Body of pancreas (tissue), 4 donors: Measurements from ENCODE around the gene MED10. TPM values are rescaled to one million over a fixed set of nuclear protein-coding genes. Genes with fewer than 3 reads are reported as not detected.

Source experiments
- ATAC-seq: fragments of 150-250 bp; one replicate; pipeline ENCODE4 v1.9.1; 2016
- DNase-seq, 4 donors: peaks; one replicate each; pipeline ENCODE4 v3.0.0-alpha.2; 2019
- H3K27ac ChIP-seq, 4 donors: fragments of 200-600 bp; sonication (generic); 1 replicate in 3 of 4; 2 replicates in 1 of 4; pipeline versions ENCODE4 v1.5.1 to v1.6.1; 2016 to 2019; ENCODE audit warnings: mild to moderate bottlenecking in 1 of 4, mixed read lengths in 1 of 4, moderate library complexity in 1 of 4
- H3K27me3 ChIP-seq, 2 donors: fragments of 200-600 bp; sonication (generic); one replicate each; pipeline ENCODE4 v1.6.0; 2016; ENCODE audit warnings: mild to moderate bottlenecking in 1 of 2
- H3K36me3 ChIP-seq, 2 donors: fragments of 200-600 bp; sonication (generic); replicated peaks in 1 of 2; 2 replicates each; pipeline ENCODE4 v1.5.1; 2016; ENCODE audit warnings: low read depth in 2 of 2; ENCODE audit not compliant: insufficient read depth in 1 of 2
- H3K4me1 ChIP-seq: fragments of 200-600 bp; sonication (generic); one replicate; pipeline ENCODE4 v1.6.0; 2016
- H3K4me3 ChIP-seq, 2 donors: fragments of 200-600 bp; sonication (generic); 1 replicate in 1 of 2; 2 replicates in 1 of 2; pipeline ENCODE4 v1.5.1; 2016 to 2019
- H3K9me3 ChIP-seq, 3 donors: fragments of 200-600 bp; sonication (generic); 1 replicate in 2 of 3; 2 replicates in 1 of 3; pipeline ENCODE4 v1.5.1; 2016
- CTCF ChIP-seq, 7 experiments: fragments of 450-650 bp in 4 of 7; fragments of 200-600 bp in 3 of 7; sonication (generic) in 3 of 7; IDR thresholded peaks; one replicate each; pipeline ENCODE4 v1.5.1; 2016 to 2019; ENCODE audit warnings: antibody characterized with exemption in 7 of 7
- POLR2A ChIP-seq, 3 donors: fragments of 450-650 bp; IDR thresholded peaks; one replicate each; pipeline ENCODE4 v1.6.1; 2016; ENCODE audit warnings: antibody characterized with exemption in 3 of 3, mild to moderate bottlenecking in 2 of 3
- WGBS, 2 donors: methylation state at CpG; one replicate each; pipeline ENCODE4 v1.1.5; 2017; 5-methylcytosine and 5-hydroxymethylcytosine counted together
- intact Hi-C: fragments of 100-400 bp; cut with DNase I; formaldehyde crosslinking; loops from one replicate; pipeline ENCODE4 v1.15.1; 2023
- total RNA-seq, 2 donors: library from RNA; depleted of rRNA; stranded (reverse); fragments of >200 nt; gene quantifications; one replicate each; pipeline ENCODE4 v1.1.0, GENCODE V29; 2016

Gene MED10
- total RNA-seq, 2 donors from 2014 or later = 9.6 to 15.5 TPM

DNA sequence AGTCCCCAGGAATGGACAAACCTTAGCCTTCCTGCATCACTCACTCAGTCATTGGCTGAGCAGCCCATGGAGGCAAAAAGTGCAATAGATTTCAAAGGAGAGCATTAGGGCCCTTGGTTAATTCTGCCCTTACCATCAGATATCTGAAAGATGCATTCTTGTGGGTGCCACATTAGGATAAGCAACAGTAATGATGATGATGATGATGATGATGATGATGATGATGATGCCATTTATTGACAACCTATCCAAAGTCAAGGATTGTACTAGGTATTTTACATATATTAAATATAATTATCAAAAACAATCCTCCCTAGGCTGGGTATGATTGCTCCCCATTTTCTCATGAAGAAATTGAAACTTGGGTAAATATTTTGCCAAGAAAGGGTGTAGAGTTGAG is 9.6 kb upstream of the MED10 start:
- H3K9me3 ChIP-seq = no peaks in the 10 kb centered on the region
- H3K4me1 ChIP-seq = no peaks in the 10 kb centered on the region
- no peak overlapping the region for H3K27ac ChIP-seq
- no peaks in the 10 kb centered on the region for H3K36me3 ChIP-seq
- H3K27me3 ChIP-seq = no peaks in the 10 kb centered on the region
- TF ChIP-seq CTCF (IDR thresholded peaks at IDR 0.05) (no peak), POLR2A (IDR thresholded peaks at IDR 0.05) (no peak)
- ATAC-seq (no peak), DNase-seq (no peak)
- intact Hi-C loops = no loop called here
- H3K4me3 ChIP-seq = no peak overlapping the region

DNA sequence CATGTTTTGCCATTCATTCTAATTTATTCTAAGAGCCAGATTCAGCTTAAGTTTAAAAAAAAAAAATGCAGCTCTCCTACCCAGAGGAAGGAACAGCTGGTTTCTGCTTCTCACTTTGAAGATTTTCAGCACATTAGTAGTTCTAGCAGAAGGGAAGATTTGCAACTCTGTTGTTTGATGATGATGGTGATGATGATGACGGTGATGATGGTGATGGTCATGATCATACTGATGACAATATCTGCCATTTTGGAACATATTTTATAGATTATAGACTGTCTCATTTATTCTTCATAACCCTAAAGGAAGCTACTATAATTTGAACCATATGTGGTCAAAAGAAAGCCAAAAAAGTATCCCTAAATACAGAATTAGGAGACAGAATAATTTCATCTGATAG is 7.9 kb upstream of the MED10 start:
- ATAC-seq (no peak), DNase-seq (no peak)
- H3K27ac ChIP-seq = no peak overlapping the region
- H3K36me3 ChIP-seq = no peaks in the 10 kb centered on the region
- intact Hi-C loops = no loop called here
- 63 to 82% methylated on average over 1 of the region's 1 CpG for WGBS, 2 donors
- H3K27me3 ChIP-seq = no peaks in the 10 kb centered on the region
- TF ChIP-seq POLR2A (IDR thresholded peaks at IDR 0.05) (no peak), CTCF (IDR thresholded peaks at IDR 0.05) (no peak)
- H3K4me1 ChIP-seq = no peaks in the 10 kb centered on the region
- H3K4me3 ChIP-seq = no peak overlapping the region
- H3K9me3 ChIP-seq = no peaks in the 10 kb centered on the region

- 75 to 86% methylated on average over 9 of the region's 9 CpGs for WGBS, 2 donors
These were observed 6.5 kb upstream of the MED10 start for GRCh38 chr5:6384856-6385255.

DNA sequence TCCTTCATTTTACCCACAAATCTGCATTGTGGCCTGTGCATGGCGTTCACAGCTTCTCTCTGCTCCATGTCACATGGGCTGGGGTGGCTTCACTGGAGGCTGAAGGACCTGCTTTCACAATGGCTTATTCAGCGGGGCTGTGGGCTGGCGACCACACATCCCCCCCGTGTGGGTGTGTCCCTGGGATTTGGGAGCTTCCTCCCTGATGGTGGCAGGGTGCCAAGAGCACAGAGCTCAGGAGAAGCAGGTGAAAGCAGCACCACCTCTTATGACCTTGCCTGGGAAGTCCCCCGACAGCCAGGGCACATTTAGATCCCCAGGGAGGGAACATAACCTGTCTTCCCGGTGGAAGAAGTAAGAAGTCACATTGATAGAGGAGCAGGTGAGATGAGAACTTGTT is 5.0 kb upstream of the MED10 start:
- peaks cover 7% of the 10 kb centered on the region for H3K4me1 ChIP-seq
- H3K9me3 ChIP-seq = no peaks in the 10 kb centered on the region
- WGBS, 2 donors = 6 to 36% methylated on average over 2 to 6 of the region's 6 CpGs
- H3K27me3 ChIP-seq = no peaks in the 10 kb centered on the region
- no peak overlapping the region for H3K27ac ChIP-seq
- ATAC-seq (no peak), DNase-seq (peak in 2 of 4 donors; percentile 13 to 26)
- no peak overlapping the region for H3K4me3 ChIP-seq
- H3K36me3 ChIP-seq = no peaks in the 10 kb centered on the region
- TF ChIP-seq POLR2A (IDR thresholded peaks at IDR 0.05) (no peak), CTCF (IDR thresholded peaks at IDR 0.05) (no peak)
- intact Hi-C loops = no loop called here

More at GRCh38 chr5:6384856-6385255, 6.5 kb upstream of the MED10 start:
- TF ChIP-seq CTCF (IDR thresholded peaks at IDR 0.05) (no peak), POLR2A (IDR thresholded peaks at IDR 0.05) (no peak)
- no peak for DNase-seq
- intact Hi-C loops = no loop called here
- Histone ChIP-seq H3K27me3 (no peaks in the 10 kb centered on the region), H3K9me3 (no peaks in the 10 kb centered on the region), H3K27ac (no peak overlapping the region), H3K36me3 (no peaks in the 10 kb centered on the region), H3K4me1 (no peaks in the 10 kb centered on the region), H3K4me3 (no peak overlapping the region)
- no peak for ATAC-seq

DNA sequence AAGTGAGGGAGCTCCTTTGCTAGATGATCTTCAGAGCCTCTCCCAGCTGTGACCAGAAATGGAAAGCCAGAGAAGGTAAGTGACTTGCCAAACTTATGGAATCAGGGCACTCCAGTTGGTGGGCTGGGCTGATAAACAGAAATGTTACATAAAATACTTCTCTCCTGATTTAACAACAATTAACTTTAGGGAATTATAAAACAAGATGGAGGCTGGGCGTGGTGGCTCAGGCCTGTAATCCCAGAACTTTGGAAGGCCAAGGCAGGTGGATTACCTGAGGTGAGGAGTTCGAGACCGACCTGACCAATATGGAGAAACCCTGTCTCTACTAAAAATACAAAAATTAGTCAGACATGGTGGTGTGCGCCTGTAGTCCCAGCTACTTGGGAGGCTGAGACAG is 899 bp upstream of the MED10 start:
- WGBS, 2 donors = 95 to 97% methylated on average over 4 of the region's 4 CpGs
- intact Hi-C loops = no loop called here

More for the DNA sequence above, 899 bp upstream of the MED10 start:
- H3K4me3 ChIP-seq = no peak overlapping the region
- no peak overlapping the region for H3K27ac ChIP-seq
- peaks cover 0 to 14% of the 10 kb centered on the region in 2 donors for H3K36me3 ChIP-seq
- no peaks in the 10 kb centered on the region for H3K27me3 ChIP-seq
- TF ChIP-seq CTCF (IDR thresholded peaks at IDR 0.05) (no peak), POLR2A (IDR thresholded peaks at IDR 0.05) (no peak)
- H3K9me3 ChIP-seq = no peaks in the 10 kb centered on the region
- H3K4me1 ChIP-seq = peaks cover 23% of the 10 kb centered on the region
- DNase-seq (no peak), ATAC-seq (no peak)
